ENCODE results near the gene SLC8B1.

SLC8B1 gene

DNA sequence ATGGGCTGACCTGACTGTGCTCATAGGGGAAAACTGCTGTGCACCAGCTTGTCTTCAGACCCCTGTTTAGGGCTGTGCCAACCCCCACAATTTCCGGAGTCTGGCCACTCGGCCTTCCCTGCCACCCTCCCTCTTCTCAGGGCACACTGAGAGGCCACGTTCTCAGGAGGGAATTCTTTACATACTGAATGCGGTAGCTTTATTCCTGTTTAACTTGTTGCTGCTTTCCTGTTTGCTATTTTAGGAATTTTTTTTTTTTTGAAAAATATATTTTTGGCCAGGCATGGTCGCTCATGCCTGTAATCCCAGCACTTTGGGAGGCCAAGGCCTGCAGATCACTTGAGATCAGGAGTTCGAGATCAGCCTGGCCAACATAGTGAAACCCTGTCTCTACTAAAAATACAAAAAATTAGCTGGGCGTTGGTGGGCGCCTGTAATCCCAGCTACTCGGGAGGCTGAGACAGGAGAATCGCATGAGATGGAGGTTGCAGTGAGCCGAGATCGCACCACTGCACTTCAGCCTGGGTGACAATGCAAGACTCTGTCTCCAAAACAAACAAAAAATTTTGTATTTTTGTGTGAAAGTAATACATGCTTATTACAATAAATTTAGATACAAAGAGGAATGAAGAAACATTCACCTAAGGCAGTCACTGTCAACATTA lies 74.1 kb downstream of the SLC8B1 start:
- DNase-seq (ENCODE audit: low read depth, low spot score), result no peak
- no peak overlapping the region for H3K4me3 ChIP-seq (ENCODE audit: low read length)

DNA sequence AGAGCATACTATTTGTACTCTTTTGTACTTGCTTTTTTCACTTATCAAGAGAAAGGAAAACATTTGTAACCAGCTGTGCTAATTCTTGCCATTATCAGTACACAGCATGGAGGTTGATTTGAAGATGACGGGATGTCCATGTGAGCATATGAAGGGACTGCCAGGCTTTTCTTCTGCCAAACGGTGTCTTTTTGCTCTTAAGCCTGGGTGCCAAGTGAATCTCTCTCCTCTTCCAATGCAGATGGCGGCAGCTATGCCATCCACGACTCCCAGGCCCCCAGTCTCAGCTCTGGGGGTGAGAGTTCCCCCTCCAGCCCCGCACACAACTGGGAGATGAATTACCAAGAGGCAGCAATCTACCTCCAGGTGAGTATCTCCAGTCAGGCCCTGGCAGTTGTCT lies 74.8 kb downstream of the SLC8B1 start:
- no peak overlapping the region for H3K4me3 ChIP-seq (ENCODE audit: low read length)
- DNase-seq (ENCODE audit: low read depth, low spot score), result no peak

GRCh38 chr12:113257564-113257963 lies 77.3 kb downstream of the SLC8B1 start:
- no peak for DNase-seq (ENCODE audit: low read depth, low spot score)
- H3K4me3 ChIP-seq (ENCODE audit: low read length), result no peak overlapping the region

GRCh38 chr12:113254298-113254697 lies 80.6 kb downstream of the SLC8B1 start:
- no peak overlapping the region for H3K4me3 ChIP-seq (ENCODE audit: low read length)
- DNase-seq (ENCODE audit: low read depth, low spot score), result no peak

GRCh38 chr12:113253532-113254285 lies 81.2 kb downstream of the SLC8B1 start:
- H3K4me3 ChIP-seq (ENCODE audit: low read length), result no peak overlapping the region
- DNase-seq (ENCODE audit: low read depth, low spot score), result no peak

DNA sequence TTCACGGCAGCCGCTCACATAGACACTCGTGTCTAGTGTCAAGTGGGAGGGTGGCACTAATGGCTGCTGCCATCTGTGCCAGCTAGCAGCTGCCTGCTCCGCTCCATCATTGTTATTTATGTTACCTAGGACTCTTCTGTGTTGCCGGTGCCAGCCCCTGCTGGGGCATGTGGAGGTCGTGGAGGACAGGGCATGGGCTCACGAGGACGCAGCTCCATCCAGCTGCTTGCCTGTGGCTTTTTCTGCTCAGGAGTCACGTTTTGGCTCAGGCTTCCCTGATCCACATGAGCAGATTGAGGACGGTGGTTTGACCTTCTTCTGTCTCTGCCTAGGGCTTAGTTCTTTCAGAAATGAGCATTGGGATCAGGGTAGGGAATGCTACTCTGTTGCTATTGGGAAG lies 82.4 kb downstream of the SLC8B1 start:
- no peak for DNase-seq (ENCODE audit: low read depth, low spot score)
- H3K4me3 ChIP-seq (ENCODE audit: low read length), result no peak overlapping the region

- no peak overlapping the region for H3K4me3 ChIP-seq (ENCODE audit: low read length)
Observed at GRCh38 chr12:113251404-113252070, 83.4 kb downstream of the SLC8B1 start.

GRCh38 chr12:113250045-113250444 lies 84.9 kb downstream of the SLC8B1 start:
- no peak overlapping the region for H3K4me3 ChIP-seq (ENCODE audit: low read length)
- no peak for DNase-seq (ENCODE audit: low read depth, low spot score)

More at GRCh38 chr12:113251404-113252070, 83.4 kb downstream of the SLC8B1 start:
- no peak for DNase-seq (ENCODE audit: low read depth, low spot score)

- no peak for DNase-seq (ENCODE audit: low read depth, low spot score)
Observed at GRCh38 chr12:113249546-113249945, 85.4 kb downstream of the SLC8B1 start.

DNA sequence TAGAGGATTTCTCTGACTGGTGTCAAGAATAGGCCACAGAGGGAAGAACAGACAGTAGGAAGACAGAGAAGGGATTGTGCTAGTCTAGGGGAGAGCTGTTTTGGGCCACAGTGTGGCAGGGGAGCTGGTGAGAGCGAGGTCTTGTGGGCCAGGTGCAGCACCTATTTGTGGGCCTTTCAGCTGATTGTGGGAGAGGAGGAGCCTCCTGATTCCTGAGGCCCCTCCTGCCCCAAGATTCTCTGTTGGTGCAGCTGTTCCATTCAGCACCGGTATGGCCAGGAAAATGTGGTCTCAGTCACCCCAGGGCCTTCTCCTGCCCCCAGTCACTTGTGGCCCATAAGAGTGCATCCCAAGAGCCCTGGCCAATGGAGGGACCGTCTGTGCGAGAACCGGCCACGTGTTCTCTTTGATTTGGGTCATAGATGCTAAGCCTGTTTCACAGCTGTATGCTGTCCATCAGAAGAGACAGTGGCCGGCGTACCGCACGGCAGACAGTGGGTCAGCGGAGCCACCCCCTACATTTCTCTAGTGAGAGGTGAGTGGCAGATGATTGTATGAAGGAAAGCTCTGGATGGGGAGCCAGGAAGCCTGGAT lies 86.0 kb downstream of the SLC8B1 start:
- no peak for DNase-seq (ENCODE audit: low read depth, low spot score)
- H3K4me3 ChIP-seq (ENCODE audit: low read length), result no peak overlapping the region

More at GRCh38 chr12:113249546-113249945, 85.4 kb downstream of the SLC8B1 start:
- H3K4me3 ChIP-seq (ENCODE audit: low read length), result no peak overlapping the region
